SK-N-SH (cell line): ENCODE results near the gene ITK. TPM values are rescaled to one million over a fixed set of nuclear protein-coding genes. Genes with fewer than 3 reads are reported as not detected.

Experiments
- CTCF ChIA-PET: fragments of 300-600, 350-600 bp; formaldehyde crosslinking; extraction: SDS; loops from one replicate; lab custom pipeline; 2021; lab: Yijun Ruan, JAX
- POLR2A ChIA-PET: fragments of 350-600 bp; sonication (Branson Sonifier 250); formaldehyde crosslinking; extraction: SDS; loops from one replicate; lab custom pipeline; 2020; ENCODE audit warnings: antibody characterized with exemption, inconsistent platforms; lab: Yijun Ruan, JAX
- DNase-seq: peaks from one replicate; pipeline ENCODE4 v3.0.0; 2012
- H2AFZ ChIP-seq: fragments of 200-600 bp; sonication (generic); 2 replicates; pipeline ENCODE4 v1.8.1; 2016; ENCODE audit warnings: antibody characterized with exemption, mild to moderate bottlenecking, low read depth
- H3F3A ChIP-seq: fragments of 200-600 bp; sonication (generic); replicated peaks from 2 replicates; pipeline ENCODE3; 2016; ENCODE audit warnings: antibody characterized with exemption, mild to moderate bottlenecking; ENCODE audit not compliant: insufficient read depth
- H3K27ac ChIP-seq, 2 experiments: fragments of 200-500 bp in 1 of 2; fragments of 200-600 bp in 1 of 2; sonication (Bioruptor generic) in 1 of 2; sonication (generic), shearing (Covaris generic) in 1 of 2; 2 replicates each; pipeline versions ENCODE4 v1.5.1 to v1.6.1; 2014 to 2016; ENCODE audit warnings: low read depth in 2 of 2, inconsistent platforms in 1 of 2, low read length in 1 of 2, mild to moderate bottlenecking in 1 of 2, mixed read lengths in 1 of 2
- H3K27me3 ChIP-seq: fragments of 200-600 bp; sonication (generic), shearing (Covaris generic); 2 replicates; pipeline ENCODE4 v1.6.1; 2016; ENCODE audit warnings: mixed run types; ENCODE audit not compliant: insufficient read depth
- H3K36me3 ChIP-seq, 2 experiments: fragments of 200-500 bp in 1 of 2; fragments of 200-600 bp in 1 of 2; sonication (Bioruptor generic) in 1 of 2; sonication (generic) in 1 of 2; replicated peaks in 1 of 2; 2 replicates each; pipeline versions ENCODE3 to v1.5.1; 2014 to 2016; ENCODE audit warnings: low read length in 1 of 2, mild to moderate bottlenecking in 1 of 2; ENCODE audit not compliant: insufficient read depth in 2 of 2, control insufficient read depth in 1 of 2
- H3K4me1 ChIP-seq, 2 experiments: fragments of 200-500 bp in 1 of 2; fragments of 200-600 bp in 1 of 2; sonication (Bioruptor generic) in 1 of 2; sonication (generic), shearing (Covaris generic) in 1 of 2; 2 replicates each; pipeline versions ENCODE4 v1.5.1 to v1.6.1; 2014 to 2016; ENCODE audit warnings: low read depth in 1 of 2, low read length in 1 of 2, mixed run types in 1 of 2; ENCODE audit not compliant: insufficient read depth in 2 of 2, control insufficient read depth in 1 of 2
- H3K4me2 ChIP-seq: fragments of 200-600 bp; sonication (generic), shearing (Covaris generic); 2 replicates; pipeline ENCODE4 v1.6.1; 2017; ENCODE audit warnings: mixed run types
- H3K4me3 ChIP-seq, 2 experiments: fragments of 200-500 bp in 1 of 2; fragments of 200-600 bp in 1 of 2; sonication (Bioruptor generic) in 1 of 2; sonication (generic), shearing (Covaris generic) in 1 of 2; 2 replicates each; pipeline versions ENCODE4 v1.5.1 to v1.8.1; 2014 to 2016; ENCODE audit warnings: low read depth in 2 of 2, inconsistent platforms in 1 of 2, low read length in 1 of 2, mild to moderate bottlenecking in 1 of 2, mixed read lengths in 1 of 2, moderate library complexity in 1 of 2
- H3K79me2 ChIP-seq: fragments of 200-600 bp; sonication (generic); 2 replicates; pipeline ENCODE4 v1.8.1; 2017; ENCODE audit warnings: mild to moderate bottlenecking; ENCODE audit not compliant: insufficient read depth
- H3K9ac ChIP-seq: fragments of 200-600 bp; sonication (generic); 2 replicates; pipeline ENCODE4 v1.6.1; 2017; ENCODE audit warnings: mixed run types
- H3K9me2 ChIP-seq: fragments of 200-600 bp; sonication (generic); 2 replicates; pipeline ENCODE4 v1.6.1; 2017; ENCODE audit warnings: mixed run types
- H3K9me3 ChIP-seq: fragments of 200-600 bp; sonication (generic); 2 replicates; pipeline ENCODE4 v1.6.1; 2017; ENCODE audit warnings: mixed run types, mild to moderate bottlenecking, moderate library complexity
- H4K20me1 ChIP-seq: fragments of 200-600 bp; sonication (generic); 2 replicates; pipeline ENCODE4 v1.6.1; 2017; ENCODE audit warnings: mild to moderate bottlenecking, mixed run types; ENCODE audit not compliant: insufficient read depth
- CHD2 ChIP-seq: fragments of 150-350 bp; IDR thresholded peaks from 2 replicates; pipeline ENCODE4 v1.6.1; 2018; ENCODE audit warnings: low read length; ENCODE audit not compliant: partially characterized antibody
- GABPA ChIP-seq: IDR thresholded peaks from 2 replicates; pipeline ENCODE4 v1.4.0; 2012; ENCODE audit warnings: low read depth, mild to moderate bottlenecking
- IRF3 ChIP-seq: fragments of 150-350 bp; IDR thresholded peaks from 2 replicates; pipeline ENCODE4 v1.6.1; 2016; ENCODE audit warnings: mild to moderate bottlenecking, low read depth, low read length
- JUND ChIP-seq: IDR thresholded peaks from 2 replicates; pipeline ENCODE4 v1.4.0; 2012
- MEF2A ChIP-seq: IDR thresholded peaks from 2 replicates; pipeline ENCODE4 v1.4.0; 2012; ENCODE audit warnings: low read depth, borderline replicate concordance
- PBX3 ChIP-seq: IDR thresholded peaks from 2 replicates; pipeline ENCODE4; 2012
- POLR2AphosphoS5 ChIP-seq: IDR thresholded peaks from 2 replicates; pipeline ENCODE4 v1.6.1; 2012; ENCODE audit warnings: low read depth, low read length
- RAD21 ChIP-seq: IDR thresholded peaks from 2 replicates; pipeline ENCODE4 v1.6.1; 2012; ENCODE audit warnings: mild to moderate bottlenecking, low read length
- RXRA ChIP-seq: IDR thresholded peaks from 2 replicates; pipeline ENCODE4 v1.4.0; 2012; ENCODE audit warnings: low read depth, mild to moderate bottlenecking, borderline replicate concordance
- TAF1 ChIP-seq: IDR thresholded peaks from 2 replicates; pipeline ENCODE4 v1.6.1; 2012; ENCODE audit warnings: low read depth, mild to moderate bottlenecking, low read length, moderate library complexity, borderline replicate concordance
- TCF12 ChIP-seq: IDR thresholded peaks from 2 replicates; pipeline ENCODE4 v1.4.0; 2012
- ZBTB33 ChIP-seq: IDR thresholded peaks from 2 replicates; pipeline ENCODE4 v1.4.0; 2012; ENCODE audit warnings: low read depth, borderline replicate concordance
- WGBS: methylation state at CpG from one replicate; pipeline ENCODE4 v1.1.6; 2017; ENCODE audit warnings: low lambda C conversion rate; 5-methylcytosine and 5-hydroxymethylcytosine counted together
- polyA plus RNA-seq, 3 experiments: library from polyadenylated mRNA; depleted of rRNA; stranded (reverse); fragments of >200 nt; gene quantifications; 2 replicates each; pipeline ENCODE4 v1.2.3, GENCODE V29; 2012
- TF ChIP-seq, protein P1 (sequence below): fragments of 150-350 bp; IDR thresholded peaks from 2 replicates; pipeline ENCODE4 v1.6.1; 2017; ENCODE audit warnings: antibody characterized with exemption, low read length, low read depth, borderline replicate concordance
- TF ChIP-seq, protein P2 (sequence below): fragments of 200-600 bp; sonication (generic); IDR thresholded peaks from 2 replicates; pipeline ENCODE4 v1.6.1; 2017; ENCODE audit warnings: antibody characterized with exemption, mild to moderate bottlenecking, moderate library complexity

ITK gene
- polyA plus RNA-seq, 1 of the 3 experiments (the other 2 are of a cell fraction), result not detected

DNA sequence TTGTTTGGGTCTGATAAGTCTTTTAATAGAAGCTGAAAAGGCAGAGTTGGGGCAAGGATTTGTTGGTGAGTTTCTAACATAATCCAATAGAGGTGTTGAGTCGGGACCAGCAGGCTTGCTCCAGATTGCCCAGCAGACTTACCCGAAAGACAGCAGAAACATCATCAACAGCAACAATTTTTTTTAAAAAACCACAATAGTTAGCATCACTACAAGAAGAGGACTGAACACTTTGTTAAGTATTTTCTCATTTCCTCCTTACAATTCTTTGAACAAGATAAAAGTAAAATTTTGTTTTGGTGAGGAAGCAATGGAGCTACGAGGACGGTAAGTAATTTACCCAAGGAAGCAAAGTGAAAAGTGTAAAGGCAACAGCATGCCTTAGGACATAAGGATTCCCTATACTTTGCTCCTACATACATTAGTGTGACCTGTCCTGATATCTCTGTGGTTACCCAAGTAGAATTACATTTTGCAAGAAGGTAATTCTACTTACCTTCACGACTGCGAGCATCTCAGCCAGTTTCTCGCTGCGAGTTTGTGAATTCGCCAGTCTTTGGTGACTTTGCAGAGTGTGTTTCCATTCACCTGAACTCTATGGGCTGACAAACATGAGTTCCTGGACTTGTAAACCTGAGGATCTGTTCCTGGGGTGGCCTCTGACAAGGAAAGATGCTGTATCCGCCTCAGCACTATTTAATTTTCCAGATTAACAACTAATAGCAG is 13.2 kb downstream of the ITK start:
- H3K27me3 ChIP-seq, result no peaks in the 10 kb centered on the region; the same call in 1 of the 2 replicates
- H3K27ac ChIP-seq, result no peak overlapping the region
- no peak for DNase-seq
- ChIA-PET CTCF (no interaction called here), POLR2A (no interaction called here)
- TF ChIP-seq, protein P1, sequence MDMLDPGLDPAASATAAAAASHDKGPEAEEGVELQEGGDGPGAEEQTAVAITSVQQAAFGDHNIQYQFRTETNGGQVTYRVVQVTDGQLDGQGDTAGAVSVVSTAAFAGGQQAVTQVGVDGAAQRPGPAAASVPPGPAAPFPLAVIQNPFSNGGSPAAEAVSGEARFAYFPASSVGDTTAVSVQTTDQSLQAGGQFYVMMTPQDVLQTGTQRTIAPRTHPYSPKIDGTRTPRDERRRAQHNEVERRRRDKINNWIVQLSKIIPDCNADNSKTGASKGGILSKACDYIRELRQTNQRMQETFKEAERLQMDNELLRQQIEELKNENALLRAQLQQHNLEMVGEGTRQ, result no peak
- no peak for TF ChIP-seq IRF3
- TF ChIP-seq TCF12, result no peak
- TF ChIP-seq TAF1, result no peak
- TF ChIP-seq RXRA, result no peak
- TF ChIP-seq POLR2AphosphoS5, result no peak
- TF ChIP-seq, protein P2, sequence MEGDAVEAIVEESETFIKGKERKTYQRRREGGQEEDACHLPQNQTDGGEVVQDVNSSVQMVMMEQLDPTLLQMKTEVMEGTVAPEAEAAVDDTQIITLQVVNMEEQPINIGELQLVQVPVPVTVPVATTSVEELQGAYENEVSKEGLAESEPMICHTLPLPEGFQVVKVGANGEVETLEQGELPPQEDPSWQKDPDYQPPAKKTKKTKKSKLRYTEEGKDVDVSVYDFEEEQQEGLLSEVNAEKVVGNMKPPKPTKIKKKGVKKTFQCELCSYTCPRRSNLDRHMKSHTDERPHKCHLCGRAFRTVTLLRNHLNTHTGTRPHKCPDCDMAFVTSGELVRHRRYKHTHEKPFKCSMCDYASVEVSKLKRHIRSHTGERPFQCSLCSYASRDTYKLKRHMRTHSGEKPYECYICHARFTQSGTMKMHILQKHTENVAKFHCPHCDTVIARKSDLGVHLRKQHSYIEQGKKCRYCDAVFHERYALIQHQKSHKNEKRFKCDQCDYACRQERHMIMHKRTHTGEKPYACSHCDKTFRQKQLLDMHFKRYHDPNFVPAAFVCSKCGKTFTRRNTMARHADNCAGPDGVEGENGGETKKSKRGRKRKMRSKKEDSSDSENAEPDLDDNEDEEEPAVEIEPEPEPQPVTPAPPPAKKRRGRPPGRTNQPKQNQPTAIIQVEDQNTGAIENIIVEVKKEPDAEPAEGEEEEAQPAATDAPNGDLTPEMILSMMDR, result no peak
- no peak for TF ChIP-seq MEF2A
- no peak for TF ChIP-seq GABPA
- no peak for TF ChIP-seq RAD21
- TF ChIP-seq PBX3, result no peak
- no peak for TF ChIP-seq JUND
- no peak for TF ChIP-seq ZBTB33
- TF ChIP-seq CHD2, result no peak
- H3K79me2 ChIP-seq, result no peaks in the 10 kb centered on the region
- WGBS, result 51% methylated on average over 10 of the region's 10 CpGs
- no peaks in the 10 kb centered on the region for H4K20me1 ChIP-seq
- no peaks in the 10 kb centered on the region for H3K9me3 ChIP-seq
- no peaks in the 10 kb centered on the region for H3K9me2 ChIP-seq
- no peak overlapping the region for H2AFZ ChIP-seq
- H3K9ac ChIP-seq, result no peak overlapping the region
- H3F3A ChIP-seq, result no peaks in the 10 kb centered on the region
- H3K4me1 ChIP-seq, result no peaks in the 10 kb centered on the region
- H3K36me3 ChIP-seq, result no peaks in the 10 kb centered on the region
- H3K4me2 ChIP-seq, result no peak overlapping the region
- H3K4me3 ChIP-seq, result no peak overlapping the region
